Glutamatergic neuron (in vitro differentiated cells): ENCODE data around the gene WDR27. TPM values are rescaled to one million over a fixed set of nuclear protein-coding genes. Genes with fewer than 3 reads are reported as not detected.
"Not testable (repeated sequence)": the region's sequence is repeated elsewhere in the genome, so short reads cannot be mapped to it uniquely, and the experiment has no call there.

ENCODE experiments used
- DNase-seq: peaks from one replicate; pipeline ENCODE4 v3.0.0; 2022
- H3K27ac Mint-ChIP-seq: one replicate; pipeline ENCODE4 v1.8.0; 2020; ENCODE audit warnings: mild to moderate bottlenecking, mixed read lengths, inconsistent platforms; ENCODE audit not compliant: unreplicated experiment
- H3K27me3 Mint-ChIP-seq: one replicate; pipeline ENCODE4 v1.8.0; 2020; ENCODE audit warnings: mild to moderate bottlenecking, moderate library complexity, mixed read lengths, inconsistent platforms; ENCODE audit not compliant: unreplicated experiment
- H3K36me3 Mint-ChIP-seq: one replicate; pipeline ENCODE4 v1.8.0; 2020; ENCODE audit warnings: mild to moderate bottlenecking, mixed read lengths, inconsistent platforms; ENCODE audit not compliant: unreplicated experiment
- H3K4me1 Mint-ChIP-seq: one replicate; pipeline ENCODE4 v1.8.0; 2020; ENCODE audit warnings: mild to moderate bottlenecking, low read depth, mixed read lengths, inconsistent platforms; ENCODE audit not compliant: unreplicated experiment
- H3K4me3 Mint-ChIP-seq: one replicate; pipeline ENCODE4 v1.8.0; 2020; ENCODE audit warnings: mild to moderate bottlenecking, mixed read lengths, inconsistent platforms; ENCODE audit not compliant: unreplicated experiment
- H3K9me3 Mint-ChIP-seq: one replicate; pipeline ENCODE4 v1.8.0; 2020; ENCODE audit warnings: mild to moderate bottlenecking, moderate library complexity, mixed read lengths, inconsistent platforms; ENCODE audit not compliant: unreplicated experiment
- total RNA-seq: library from RNA; stranded (reverse); fragmentation: NEBNext Ultra II Directional; extraction: Animal tissue kit (Norgen Biotek cat#: 25700); gene quantifications from one replicate; pipeline ENCODE4 v1.2.1, GENCODE V29; 2021; ENCODE audit not compliant: unreplicated experiment
- TF ChIP-seq, protein P1 (sequence below): fragments of 200-600 bp; sonication (generic); IDR thresholded peaks from one replicate; pipeline ENCODE4 v1.5.0; 2021; ENCODE audit not compliant: partially characterized antibody, unreplicated experiment

WDR27 gene
- total RNA-seq, 1 donor from 2014 or later, result 64.8 TPM

DNA sequence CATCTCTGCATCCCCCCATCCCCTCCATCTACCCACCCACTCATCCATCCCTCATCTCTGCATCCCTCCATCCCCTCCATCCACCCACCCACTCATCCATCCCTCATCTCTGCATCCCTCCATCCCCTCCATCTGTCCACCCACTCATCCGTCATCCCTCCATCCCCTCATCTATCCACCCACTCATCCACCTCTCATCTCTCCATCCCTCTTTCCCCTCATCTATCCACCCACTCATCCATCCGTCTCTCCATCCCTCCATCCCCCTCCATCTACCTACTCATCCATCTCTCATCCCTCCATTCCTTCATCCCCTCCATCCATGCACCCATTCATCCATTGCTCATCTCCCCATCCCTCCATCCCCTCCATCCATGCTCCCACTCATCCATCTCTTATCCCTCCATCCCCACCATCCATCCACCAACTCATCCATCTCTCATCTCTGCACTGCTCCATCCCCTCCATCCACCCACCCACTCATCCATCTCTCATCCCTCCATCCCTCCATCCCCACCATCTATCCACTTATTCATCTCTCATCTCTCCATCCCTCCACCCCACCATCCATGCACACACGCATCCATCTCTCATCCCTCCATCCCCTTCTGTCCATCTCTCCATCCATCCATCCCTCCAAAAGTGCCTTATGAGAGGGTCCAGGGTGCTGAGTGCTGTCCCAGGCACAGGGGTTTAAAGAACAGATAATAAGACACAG lies 51.4 kb downstream of the WDR27 start:
- no peak for DNase-seq
- peaks cover 2% of the 10 kb centered on the region for H3K9me3 Mint-ChIP-seq
- peaks cover 6% of the 10 kb centered on the region for H3K36me3 Mint-ChIP-seq
- no peak overlapping the region for H3K4me3 Mint-ChIP-seq
- peaks cover 3% of the 10 kb centered on the region for H3K4me1 Mint-ChIP-seq
- TF ChIP-seq, protein P1, sequence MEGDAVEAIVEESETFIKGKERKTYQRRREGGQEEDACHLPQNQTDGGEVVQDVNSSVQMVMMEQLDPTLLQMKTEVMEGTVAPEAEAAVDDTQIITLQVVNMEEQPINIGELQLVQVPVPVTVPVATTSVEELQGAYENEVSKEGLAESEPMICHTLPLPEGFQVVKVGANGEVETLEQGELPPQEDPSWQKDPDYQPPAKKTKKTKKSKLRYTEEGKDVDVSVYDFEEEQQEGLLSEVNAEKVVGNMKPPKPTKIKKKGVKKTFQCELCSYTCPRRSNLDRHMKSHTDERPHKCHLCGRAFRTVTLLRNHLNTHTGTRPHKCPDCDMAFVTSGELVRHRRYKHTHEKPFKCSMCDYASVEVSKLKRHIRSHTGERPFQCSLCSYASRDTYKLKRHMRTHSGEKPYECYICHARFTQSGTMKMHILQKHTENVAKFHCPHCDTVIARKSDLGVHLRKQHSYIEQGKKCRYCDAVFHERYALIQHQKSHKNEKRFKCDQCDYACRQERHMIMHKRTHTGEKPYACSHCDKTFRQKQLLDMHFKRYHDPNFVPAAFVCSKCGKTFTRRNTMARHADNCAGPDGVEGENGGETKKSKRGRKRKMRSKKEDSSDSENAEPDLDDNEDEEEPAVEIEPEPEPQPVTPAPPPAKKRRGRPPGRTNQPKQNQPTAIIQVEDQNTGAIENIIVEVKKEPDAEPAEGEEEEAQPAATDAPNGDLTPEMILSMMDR, result no peak
- H3K27me3 Mint-ChIP-seq, result peaks cover 12% of the 10 kb centered on the region
- H3K27ac Mint-ChIP-seq, result no peak overlapping the region

DNA sequence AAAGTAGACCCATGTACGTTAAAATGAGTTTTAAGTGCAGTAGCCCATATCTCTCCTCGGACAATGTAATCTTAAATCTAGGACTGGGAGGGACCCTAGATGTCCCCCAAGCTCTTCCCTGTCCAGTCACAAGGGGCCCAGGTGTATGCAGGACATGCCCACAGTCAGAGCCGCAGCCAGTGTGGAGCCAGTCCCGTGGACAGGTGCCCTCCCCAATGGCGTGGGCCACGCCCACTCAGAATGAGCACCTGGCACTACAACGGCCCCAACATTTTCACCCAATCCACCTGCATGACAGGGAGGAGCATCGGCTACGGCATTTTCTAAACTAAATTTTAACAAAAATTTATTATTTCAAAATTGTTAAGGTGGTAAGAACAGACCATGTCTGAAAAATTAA lies 53.2 kb downstream of the WDR27 start:
- H3K4me1 Mint-ChIP-seq, result no peaks in the 10 kb centered on the region
- no peaks in the 10 kb centered on the region for H3K9me3 Mint-ChIP-seq
- H3K27me3 Mint-ChIP-seq, result peaks cover 10% of the 10 kb centered on the region
- H3K27ac Mint-ChIP-seq, result no peak overlapping the region
- DNase-seq, result no peak
- H3K36me3 Mint-ChIP-seq, result no peaks in the 10 kb centered on the region
- H3K4me3 Mint-ChIP-seq, result no peak overlapping the region
- TF ChIP-seq, protein P1, result no peak

DNA sequence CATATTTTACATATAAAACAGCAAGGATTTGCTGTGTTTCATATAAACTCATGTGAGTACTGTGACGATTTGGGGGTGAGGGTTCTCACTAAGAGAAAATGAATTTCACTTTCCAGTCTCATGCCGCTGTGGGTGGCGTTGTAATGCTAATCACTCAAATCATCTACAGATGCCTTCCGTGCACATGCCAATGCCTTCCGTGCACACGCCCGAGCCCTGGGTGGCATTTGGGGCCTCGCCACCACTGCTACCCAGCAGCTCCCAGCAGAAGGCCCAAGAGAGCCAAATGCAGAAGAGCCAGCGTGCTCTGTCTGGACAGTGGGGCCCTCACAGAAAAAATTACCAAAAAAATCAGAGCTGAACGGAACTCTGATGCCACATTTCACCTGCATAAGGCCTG lies 53.7 kb downstream of the WDR27 start:
- Mint-ChIP-seq H3K36me3 (no peaks in the 10 kb centered on the region), H3K4me3 (no peak overlapping the region), H3K27ac (no peak overlapping the region), H3K4me1 (no peaks in the 10 kb centered on the region), H3K9me3 (no peaks in the 10 kb centered on the region), H3K27me3 (peaks cover 10% of the 10 kb centered on the region)
- DNase-seq, result no peak
- TF ChIP-seq, protein P1, result no peak

DNA sequence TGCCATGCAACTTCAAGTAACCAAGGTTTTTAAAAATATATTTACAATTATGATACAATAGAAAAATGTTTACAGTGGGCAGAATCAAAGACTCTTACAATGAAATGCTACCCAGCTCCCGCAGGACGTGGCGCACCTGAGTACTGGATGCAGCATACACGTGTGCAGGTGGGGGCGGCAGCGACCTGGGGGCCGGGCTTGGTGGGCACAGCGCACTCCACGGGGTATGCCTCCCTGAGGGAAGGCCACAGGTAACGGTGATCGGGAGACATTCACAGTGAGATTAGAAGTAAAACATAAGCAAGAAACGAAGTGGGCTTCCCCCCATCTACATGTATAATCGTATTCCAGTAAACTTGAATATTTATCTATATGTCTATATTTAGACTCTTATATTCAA lies 54.2 kb downstream of the WDR27 start:
- TF ChIP-seq, protein P1, result no peak
- Mint-ChIP-seq H3K4me1 (no peaks in the 10 kb centered on the region), H3K9me3 (no peaks in the 10 kb centered on the region), H3K4me3 (no peak overlapping the region), H3K27me3 (peaks cover 10% of the 10 kb centered on the region), H3K36me3 (no peaks in the 10 kb centered on the region), H3K27ac (no peak overlapping the region)
- DNase-seq, result no peak

DNA sequence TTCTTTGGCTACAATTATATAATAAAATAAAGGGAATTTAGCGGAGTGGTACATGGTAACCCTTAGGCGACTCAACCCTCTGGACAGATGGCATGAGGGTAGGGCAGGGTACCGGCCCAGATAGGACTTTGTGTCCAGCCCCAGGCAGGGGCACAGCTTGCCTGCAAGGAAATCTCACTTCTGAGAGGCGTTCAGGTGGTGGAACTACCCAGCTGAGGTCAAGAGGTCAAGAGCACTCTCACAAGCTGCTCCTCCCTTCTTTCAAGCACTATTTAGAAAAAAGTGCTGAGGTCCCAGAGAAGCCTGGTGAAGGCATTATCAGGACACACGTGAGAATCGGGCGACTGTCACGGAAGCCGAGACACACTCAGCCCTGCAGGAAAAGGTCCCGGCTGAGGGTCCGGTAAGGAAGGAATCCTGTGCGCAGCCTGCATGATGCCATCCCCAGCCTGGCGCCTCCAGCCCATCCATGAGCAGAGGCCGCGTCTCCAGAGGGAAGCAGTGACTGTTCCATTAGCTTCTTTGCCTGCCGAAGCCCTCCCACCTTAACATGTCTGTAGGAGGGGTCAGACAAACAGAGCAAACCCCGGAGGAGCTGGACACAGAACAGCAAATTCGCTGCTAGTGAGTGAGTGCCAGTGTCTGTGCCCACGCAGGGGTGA lies 54.8 kb downstream of the WDR27 start:
- DNase-seq, result no peak
- TF ChIP-seq, protein P1, result no peak
- Mint-ChIP-seq H3K4me3 (no peak overlapping the region), H3K9me3 (no peaks in the 10 kb centered on the region), H3K4me1 (no peaks in the 10 kb centered on the region), H3K36me3 (no peaks in the 10 kb centered on the region), H3K27ac (no peak overlapping the region), H3K27me3 (peaks cover 8% of the 10 kb centered on the region)

DNA sequence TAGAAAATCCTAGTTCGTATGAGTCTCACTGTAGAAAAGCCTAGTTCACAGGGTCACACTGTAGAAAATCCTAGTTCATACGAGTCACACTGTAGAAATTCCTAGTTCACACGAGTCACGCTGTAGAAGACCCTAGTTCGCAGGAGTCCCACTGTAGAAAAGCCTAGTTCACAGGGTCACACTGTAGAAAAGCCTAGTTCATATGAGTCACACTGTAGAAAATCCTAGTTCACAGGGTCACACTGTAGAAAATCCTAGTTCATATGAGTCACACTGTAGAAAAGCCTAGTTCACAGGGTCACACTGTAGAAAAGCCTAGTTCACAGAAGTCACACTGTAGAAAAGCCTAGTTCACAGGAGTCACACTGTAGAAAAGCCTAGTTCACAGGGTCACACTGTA lies 56.4 kb downstream of the WDR27 start:
- not testable (repeated sequence) for H3K9me3 Mint-ChIP-seq, H3K4me1 Mint-ChIP-seq, H3K4me3 Mint-ChIP-seq, H3K27ac Mint-ChIP-seq, H3K27me3 Mint-ChIP-seq, H3K36me3 Mint-ChIP-seq, DNase-seq
